Adipose tissue (tissue), 3 donors: ENCODE results near the gene IWS1. TPM values are rescaled to one million over a fixed set of nuclear protein-coding genes. Genes with fewer than 3 reads are reported as not detected.
A peak's percentile ranks its signal among the peaks of the same experiment; 100 is the strongest.
"Not testable (repeated sequence)": the region's sequence is repeated elsewhere in the genome, so short reads cannot be mapped to it uniquely, and the experiment has no call there.

Source experiments
- H3K27ac ChIP-seq: one replicate; pipeline ENCODE4 v1.5.1; 2013; ENCODE audit warnings: low read depth, low read length
- WGBS, 3 donors: extraction: QIAGEN DNeasy Blood & Tissue Kit; methylation state at CpG; one replicate each; pipeline ENCODE4 v1.1.7; 2013; 5-methylcytosine and 5-hydroxymethylcytosine counted together
- polyA plus RNA-seq, 3 donors: library from polyadenylated mRNA; stranded (reverse); fragments of 200-250 nt; gene quantifications; one replicate each; pipeline ENCODE4 v1.2.3, GENCODE V29; 2013
- donor health status: healthy with polysubstance abuse.
- donor health status: Bipolar disorder and iron deficiency.
- donor health status: healthy.

IWS1 gene
- polyA plus RNA-seq, 3 donors: 9.5 to 30.4 (median 24.8) TPM

DNA sequence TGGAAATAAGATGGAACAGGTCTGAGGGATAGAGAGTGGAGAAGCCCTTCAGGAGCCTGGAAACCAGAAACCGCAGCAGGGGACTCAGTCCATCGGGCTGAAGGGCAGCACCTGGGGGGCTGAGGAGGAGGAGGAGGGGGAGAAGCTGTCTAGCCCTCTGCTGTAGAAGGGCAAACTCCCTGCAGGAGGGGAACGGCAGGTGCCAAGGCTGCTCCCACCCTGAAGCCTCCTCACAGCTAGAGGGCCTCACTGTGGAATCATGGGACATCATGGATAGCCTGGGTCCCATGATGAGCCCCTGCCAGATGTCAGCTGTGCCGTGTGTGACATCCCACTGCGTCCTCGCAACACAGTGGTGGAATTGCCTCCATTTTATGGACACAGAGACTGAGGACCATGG, 9.6 kb upstream of the IWS1 start:
- H3K27ac ChIP-seq: no peak overlapping the region
- WGBS, 3 donors: 75 to 81% (median 77%) methylated on average over 6 of the region's 6 CpGs

DNA sequence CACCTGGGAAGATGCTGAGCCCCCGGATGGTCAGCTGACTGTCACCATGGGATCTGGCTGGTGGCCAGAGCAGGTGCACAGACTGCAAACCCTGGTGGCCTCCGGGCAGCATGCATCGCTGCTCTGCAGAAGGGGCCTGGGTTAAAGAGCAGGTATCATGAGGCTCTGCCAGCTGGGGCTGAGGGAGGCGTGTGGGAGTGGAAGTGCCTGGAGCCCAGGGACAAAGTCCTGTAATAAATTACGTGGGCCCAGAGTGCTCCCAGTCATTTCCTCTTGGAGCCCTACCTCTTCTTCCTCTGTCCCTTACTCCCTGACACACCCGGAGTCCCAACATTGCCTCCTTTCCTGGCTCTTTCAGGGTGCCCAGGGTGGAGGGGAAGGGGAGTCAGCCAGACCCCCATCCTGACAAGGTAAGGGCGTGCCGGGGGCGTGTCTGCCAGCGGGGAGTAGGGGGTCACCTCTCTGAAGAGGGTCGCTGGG, 9.2 kb upstream of the IWS1 start, which contains the start of gene MYO7B:
TSS of gene MYO7B (plus strand) at position 262 of the 480 bp plus-strand sequence. CDS start 24,040 bp downstream, outside the sequence.
- 53 to 78% (median 74%) methylated on average over 11 of the region's 11 CpGs for WGBS, 3 donors
- H3K27ac ChIP-seq: no peak within 1 kb of the TSS

DNA sequence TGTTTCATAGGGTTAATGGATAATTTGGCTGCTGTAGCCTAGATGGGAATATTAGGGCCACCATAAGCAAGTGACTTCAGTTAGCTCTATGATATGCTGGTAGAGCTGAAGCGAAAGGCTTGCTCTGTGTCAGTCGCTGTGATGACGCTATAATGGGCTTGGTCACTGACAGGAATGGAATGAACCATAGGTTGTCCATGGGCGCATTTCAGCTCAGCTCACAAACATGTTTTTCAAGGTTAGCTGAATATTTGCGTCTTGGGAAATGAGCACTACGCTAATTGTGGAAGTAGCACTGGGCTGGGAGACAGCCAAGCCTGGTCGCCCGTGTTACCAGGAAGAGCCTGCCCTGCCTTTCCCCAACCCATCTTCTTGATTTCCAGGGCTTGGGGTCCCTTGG, 6.0 kb upstream of the IWS1 start:
- 83 to 89% (median 86%) methylated on average over 8 of the region's 8 CpGs for WGBS, 3 donors
- no peak overlapping the region for H3K27ac ChIP-seq

DNA sequence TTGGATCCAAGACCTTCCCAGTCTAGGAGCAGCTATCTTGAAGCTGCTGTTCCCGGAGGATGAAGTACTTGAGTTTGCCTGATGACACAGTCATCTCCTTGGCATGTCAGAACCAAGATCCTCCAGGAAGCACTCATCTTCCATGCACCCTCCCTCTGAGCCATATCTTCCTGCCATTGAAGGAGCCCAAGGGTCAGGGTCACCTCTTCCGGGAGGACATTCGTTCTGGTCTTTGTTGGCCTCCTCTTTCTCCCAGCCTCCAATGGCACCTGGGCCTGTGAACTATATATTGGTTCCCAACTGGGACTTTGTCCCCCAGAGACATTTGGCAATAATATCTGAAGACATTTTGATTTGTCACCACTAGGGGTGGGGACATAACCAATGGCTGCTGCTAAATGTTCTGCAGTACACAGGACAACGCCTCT, 4.9 kb upstream of the IWS1 start:
- H3K27ac ChIP-seq: no peak overlapping the region
- WGBS, 3 donors: 59 to 67% (median 66%) methylated on average over 4 of the region's 4 CpGs

DNA sequence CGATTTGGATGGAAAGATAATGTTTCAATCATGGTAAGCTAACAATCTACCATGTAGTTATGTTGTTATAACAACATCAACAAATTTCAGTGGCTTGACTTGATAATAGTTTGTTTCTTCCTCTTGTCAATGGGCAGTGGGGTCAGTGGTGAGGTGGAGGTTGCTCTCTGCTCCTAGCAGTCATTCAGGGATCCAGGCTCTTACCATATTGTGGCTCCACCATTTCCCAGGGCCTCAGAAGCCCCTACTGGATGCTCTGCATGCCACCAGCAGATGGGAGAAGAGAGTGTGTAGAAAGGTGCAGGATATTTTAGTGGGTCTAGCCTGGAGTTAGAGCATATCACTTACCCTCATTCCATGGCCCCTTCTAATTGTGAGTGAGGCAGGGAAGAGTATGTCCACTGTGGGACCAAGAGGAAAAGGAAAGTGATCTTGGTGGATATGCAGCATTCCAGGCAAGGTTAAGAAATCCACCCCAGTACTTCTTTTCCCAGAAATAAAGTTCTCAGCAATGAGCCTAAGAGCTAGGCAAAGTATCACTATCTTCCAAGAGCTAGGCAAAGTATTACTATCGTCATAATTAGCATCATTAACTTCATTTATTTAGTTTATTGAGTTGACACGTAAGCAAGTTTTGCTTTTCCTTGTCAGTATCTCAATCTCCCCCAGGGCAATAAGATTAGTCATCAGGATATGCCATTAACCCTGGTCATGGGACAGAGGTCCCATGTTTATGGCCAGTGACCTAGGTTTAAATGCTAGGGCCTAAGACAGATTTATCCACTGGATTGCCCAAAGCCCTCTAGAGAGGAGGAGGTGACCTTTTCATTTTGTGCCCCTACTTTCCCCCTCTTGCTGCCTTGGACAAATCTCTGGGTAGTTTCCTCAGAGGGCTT, 4.2 kb upstream of the IWS1 start:
- WGBS, 3 donors: 79 to 91% (median 86%) methylated on average over 3 of the region's 3 CpGs

DNA sequence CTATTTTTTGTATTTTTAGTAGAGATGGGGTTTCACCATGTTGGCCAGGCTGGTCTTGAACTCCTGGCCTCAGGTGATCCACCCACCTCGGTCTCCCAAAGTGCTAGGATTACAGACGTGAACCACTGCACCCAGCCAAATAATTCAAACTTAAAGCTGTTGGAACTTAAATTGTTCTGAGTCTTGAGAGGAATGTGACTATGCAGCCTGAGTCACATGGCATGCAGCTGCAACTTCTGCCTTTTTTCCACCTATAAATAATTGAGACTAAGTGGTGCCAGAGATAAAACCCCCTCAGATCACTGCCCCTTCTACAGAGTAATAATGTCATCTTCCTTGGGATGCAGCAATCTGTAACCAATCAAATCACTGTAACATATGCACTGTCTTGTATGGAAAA, 3.1 kb upstream of the IWS1 start:
- H3K27ac ChIP-seq: not testable (repeated sequence)
- 77 to 90% (median 85%) methylated on average over 2 of the region's 2 CpGs for WGBS, 3 donors

More for the DNA sequence above, 4.2 kb upstream of the IWS1 start:
- H3K27ac ChIP-seq: no peak overlapping the region

DNA sequence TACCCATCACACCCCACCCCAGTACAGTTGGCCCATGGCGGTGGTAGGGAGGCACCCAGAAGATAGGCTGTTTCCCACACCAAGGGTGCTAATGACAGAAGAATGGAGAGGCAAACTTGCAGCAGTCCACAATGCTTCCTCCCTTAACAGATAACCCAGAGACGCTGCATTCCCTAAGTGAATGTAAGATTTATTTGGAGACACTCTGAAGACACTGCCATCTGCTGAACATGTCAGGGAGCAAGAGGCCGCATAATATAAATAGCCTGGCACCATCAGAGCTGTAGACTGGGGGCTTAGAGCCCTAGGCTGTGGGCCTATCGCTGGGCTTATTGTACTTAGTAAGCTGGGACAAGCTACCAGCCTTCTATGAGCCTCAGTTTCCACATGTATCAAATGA, 2.2 kb upstream of the IWS1 start:
- WGBS, 3 donors: 68 to 77% (median 68%) methylated on average over 4 of the region's 4 CpGs

DNA sequence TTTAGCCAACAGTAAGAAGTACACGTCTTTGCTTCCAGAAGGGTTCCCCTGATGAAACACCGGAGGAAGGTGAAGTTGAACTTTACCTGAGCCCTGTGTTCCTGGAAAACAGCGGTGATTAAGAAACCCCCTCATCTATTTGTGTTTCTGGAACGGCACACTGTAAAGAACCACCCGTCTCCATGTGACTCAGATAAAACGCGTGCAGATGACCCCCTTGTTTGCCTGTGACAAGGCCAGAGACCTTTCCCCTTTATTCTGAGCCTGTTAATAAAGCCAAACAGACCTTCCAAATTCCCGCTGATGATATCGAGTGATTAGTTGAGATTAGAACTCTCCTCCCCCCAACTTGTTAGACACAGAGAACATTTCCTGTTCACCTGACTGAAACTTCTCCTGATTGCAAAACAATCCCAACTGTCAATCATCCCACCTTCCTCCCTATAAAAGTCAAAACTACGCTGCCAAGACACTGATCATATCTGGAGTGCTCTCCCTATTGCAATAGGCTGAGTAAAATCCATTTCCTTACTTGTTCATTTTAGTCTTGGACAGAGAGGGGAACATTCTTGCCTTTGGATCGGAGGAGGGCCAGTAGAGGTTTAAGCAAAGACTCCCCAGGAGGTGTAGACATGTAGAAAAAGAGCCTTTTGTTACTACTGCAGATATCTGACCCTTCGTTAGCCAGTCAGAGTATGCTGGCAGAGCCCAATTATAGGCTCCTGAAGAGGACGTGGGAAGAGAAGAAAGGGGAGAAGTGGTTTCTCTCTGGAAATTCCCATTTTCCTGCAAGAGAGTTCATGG, 914 bp upstream of the IWS1 start:
- peak overlapping the region; percentile 83 for H3K27ac ChIP-seq
- WGBS, 3 donors: 18 to 20% (median 20%) methylated on average over 13 of the region's 13 CpGs

More for the DNA sequence above, 2.2 kb upstream of the IWS1 start:
- H3K27ac ChIP-seq: no peak overlapping the region

DNA sequence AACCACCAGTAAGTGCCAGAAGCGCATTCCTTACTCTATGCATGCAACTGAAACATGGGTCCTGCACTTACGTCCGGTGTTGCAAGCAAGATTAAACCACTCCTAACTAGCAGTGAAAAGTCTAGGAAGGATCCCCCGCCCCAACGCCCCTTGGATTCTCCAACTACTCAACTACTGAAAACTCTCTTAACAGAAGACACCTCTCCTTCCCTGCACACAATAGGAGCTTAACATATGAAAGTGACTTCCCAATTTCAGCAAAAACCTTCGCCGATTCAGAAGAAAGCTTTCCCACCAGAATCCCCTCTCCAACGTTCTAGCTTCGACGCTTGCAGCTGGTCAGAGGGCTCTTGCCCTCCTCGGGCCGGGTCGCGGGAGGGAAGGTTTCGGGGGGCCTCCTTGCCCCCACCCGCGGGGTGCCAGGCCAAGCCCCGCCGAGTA, 578 bp downstream of the IWS1 start:
- H3K27ac ChIP-seq: peak overlapping the region; percentile 83
- 0 to 1% (median 1%) methylated on average over 19 of the region's 19 CpGs for WGBS, 3 donors

DNA sequence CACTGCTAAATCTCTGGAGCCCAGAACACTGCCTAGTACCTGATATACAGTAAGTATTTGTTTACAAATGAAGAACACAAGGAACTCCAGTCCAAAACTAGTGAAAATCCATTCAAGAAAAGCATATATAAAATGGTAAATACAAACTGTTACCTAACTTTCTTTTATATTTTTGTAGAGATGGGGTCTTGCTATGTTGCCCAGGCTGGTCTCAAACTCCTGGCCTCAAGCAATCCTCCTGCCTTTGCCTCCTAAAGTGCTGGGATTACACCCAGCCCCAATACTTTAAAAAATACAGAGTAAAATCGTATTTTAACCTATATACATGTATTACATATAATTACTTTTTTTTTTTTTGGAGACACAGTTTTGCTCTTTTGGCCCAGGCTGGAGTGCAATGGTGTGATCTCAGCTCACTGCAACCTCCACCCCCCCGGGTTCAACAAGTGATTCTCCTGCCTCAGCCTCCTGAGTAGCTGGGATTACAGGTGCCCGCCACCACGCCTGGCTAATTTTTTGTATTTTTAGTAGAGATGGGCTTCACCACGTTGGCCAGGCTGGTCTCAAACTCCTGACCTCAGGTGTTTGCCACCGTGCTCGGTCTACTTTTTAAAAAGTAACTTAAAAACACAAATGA, 2.0 kb downstream of the IWS1 start:
- not testable (repeated sequence) for H3K27ac ChIP-seq
- WGBS, 3 donors: 93 to 94% (median 94%) methylated on average over 7 of the region's 7 CpGs

DNA sequence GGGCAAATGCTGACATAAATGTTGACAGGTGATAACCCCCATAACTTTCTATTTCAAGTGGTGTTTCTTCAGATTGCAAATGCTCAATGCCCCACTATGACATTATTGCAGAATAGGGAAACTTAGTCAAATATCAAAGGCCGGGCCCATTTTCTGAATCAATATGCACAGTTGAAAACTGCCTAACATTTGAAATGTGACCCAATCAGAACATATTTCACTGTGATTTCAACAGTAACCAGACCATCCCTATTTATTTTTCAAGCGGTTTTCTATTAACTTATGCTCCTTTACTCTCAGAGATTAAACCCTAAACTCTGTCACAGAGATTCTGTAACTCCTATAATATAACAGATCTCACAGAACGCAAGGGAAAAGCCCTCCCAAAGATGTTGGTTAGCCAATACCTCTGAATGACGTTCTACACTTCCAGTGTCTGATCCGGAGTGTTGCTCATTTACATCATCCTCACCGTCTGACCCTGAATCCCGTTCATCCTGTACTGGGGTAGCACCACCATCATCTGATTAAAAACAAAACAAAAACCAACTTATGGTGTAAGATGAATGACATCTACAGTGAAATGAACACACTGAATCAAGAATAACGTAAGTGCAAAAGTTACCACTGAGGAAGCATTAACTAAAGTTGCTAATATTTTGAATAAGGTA, 2.9 kb downstream of the IWS1 start:
- WGBS, 3 donors: 70 to 78% (median 72%) methylated on average over 8 of the region's 8 CpGs
- H3K27ac ChIP-seq: no peak overlapping the region

DNA sequence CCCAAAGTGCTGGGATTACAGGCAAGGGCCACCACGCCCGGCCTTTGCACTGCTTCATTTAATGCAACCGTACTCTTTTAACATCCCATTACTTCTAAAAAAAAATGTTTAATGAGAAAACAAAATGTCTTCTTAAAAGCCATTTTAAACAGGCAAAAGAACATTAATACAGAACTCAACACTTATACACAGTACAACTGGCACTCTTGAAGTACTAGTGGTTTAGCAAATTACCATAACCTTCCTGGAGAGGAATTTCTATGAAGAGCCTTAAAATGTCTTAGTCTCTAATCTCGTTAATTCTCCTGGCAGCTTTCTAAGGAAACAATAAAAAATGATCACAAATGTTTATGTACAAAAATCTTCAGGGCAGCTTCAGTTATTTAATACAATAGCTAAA, 5.9 kb downstream of the IWS1 start:
- WGBS, 3 donors: 95 to 97% (median 96%) methylated on average over 4 of the region's 4 CpGs
- no peak overlapping the region for H3K27ac ChIP-seq

DNA sequence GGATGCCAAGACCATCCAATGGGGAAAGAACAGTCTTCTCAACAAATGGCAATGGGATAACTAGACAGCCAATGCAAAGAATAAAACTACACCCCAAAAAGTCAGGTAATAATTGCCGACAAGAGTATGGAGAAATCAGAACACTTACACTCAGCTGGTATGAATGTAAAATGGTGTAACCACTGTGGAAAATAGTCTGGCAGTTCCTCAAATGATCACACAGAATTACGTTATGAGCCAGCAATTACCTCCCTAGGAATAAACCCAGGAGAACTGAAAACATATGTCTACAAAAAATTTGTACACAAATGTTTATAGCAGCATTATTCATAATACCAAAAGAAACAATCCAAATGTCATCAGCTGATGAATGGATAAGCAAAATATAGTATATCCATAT, 8.8 kb downstream of the IWS1 start:
- no peak overlapping the region for H3K27ac ChIP-seq
- WGBS, 3 donors: 74 to 96% (median 81%) methylated on average over 2 of the region's 2 CpGs

DNA sequence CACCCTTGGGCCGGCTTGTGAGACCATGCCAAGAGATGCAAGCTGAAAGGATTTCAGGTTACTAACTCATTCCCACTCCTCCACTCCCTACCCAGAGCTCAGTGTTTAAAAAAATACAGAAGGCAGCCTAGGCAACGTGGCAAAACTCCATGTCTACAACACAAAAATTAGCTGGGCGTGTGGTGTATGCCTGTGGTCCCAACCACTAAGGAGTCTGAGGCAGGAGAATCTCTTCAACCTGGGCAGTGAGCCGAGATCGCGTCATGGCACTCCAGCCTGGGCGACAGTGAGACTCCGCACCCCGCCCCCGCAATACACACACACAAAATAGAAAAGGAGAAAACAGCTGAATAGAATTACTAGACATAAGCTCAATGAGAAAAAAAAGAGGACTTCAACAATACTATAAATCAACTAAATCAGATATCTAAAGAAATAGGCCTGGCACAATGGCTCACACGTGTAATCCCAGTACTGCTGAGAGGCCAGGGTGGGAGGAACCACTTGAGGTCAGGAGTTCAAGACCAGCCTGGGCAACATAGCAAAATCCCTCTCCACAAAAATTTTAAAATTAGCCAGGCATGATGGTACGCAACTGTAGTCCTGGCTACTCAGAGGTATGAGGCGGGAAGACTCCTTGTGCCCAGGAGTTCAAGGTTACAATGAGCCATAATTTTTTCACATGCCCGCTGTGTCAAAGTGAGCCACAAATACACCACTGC, 10.1 kb downstream of the IWS1 start:
- 70 to 90% (median 72%) methylated on average over 14 of the region's 14 CpGs for WGBS, 3 donors

DNA sequence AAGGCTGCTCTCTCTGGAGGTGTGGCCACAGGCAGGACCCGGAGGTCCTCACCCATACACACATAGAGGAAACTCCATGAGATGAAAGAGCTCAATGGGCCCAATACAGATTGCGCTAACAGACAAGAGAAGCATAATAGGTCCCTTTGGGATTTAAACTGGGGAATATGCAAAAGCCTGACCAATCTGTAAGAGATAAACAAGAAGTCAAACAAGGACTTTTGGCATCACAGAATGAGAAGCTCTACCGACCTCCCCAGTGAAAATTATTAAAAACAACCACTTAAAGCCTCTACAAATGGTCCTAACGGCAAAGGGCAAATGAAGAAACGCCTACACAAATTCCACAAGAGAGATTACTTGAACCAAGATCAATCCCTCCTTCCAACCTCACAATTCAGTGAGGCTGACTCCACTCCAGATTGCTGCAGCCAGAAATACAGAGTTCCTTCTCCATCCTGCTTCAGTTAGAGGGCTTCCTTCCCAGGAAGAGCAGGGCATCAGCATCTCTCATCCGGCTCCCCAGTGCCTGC, 10.8 kb downstream of the IWS1 start:
- no peak overlapping the region for H3K27ac ChIP-seq
- 52 to 69% (median 56%) methylated on average over 6 of the region's 6 CpGs for WGBS, 3 donors

More for the DNA sequence above, 10.1 kb downstream of the IWS1 start:
- H3K27ac ChIP-seq: no peak overlapping the region

DNA sequence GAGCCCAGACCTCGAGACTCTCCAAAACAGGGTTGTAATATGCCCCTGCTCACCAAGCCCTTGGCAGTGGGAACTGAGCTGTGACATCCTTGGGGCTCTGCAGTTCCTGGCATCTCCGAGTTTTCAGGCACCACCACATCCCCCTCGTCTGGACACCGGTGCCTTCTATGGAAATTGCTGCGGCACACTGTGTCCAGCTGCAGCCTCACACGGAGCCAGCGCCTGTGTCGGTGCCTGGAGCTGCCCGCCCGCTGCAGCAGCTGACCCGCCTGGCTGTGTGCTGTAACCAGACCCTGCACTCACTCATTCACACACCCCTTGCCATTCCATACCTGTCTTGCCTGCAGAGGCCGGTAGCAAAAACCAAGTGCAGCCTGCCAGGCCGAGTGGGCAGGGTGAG, 11.8 kb downstream of the IWS1 start:
- H3K27ac ChIP-seq: no peak overlapping the region
- 89 to 92% (median 91%) methylated on average over 12 to 13 of the region's 13 CpGs for WGBS, 3 donors

DNA sequence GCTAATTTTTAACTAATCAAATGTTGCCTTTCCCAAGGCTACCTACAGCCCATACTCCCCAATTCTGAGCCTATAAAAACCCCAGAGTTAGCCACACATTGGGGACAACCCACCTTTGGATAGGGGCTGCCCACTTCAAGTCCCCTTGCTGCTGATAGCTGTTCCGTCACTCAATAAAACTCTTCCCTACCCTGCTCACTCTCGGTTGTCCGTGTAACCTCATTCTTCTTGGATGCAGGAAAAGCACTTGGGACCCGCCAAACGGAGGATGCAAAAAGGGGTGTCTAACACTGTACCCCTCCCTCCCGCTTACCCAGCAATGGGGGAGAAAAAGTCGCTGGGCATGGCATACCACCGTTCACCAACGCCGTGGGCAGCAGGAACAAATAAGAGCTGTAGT, 12.2 kb downstream of the IWS1 start:
- WGBS, 3 donors: 68 to 83% (median 83%) methylated on average over 10 of the region's 10 CpGs
- H3K27ac ChIP-seq: no peak overlapping the region
